Measurements from ENCODE around the gene BRD3OS. TPM values are rescaled to one million over a fixed set of nuclear protein-coding genes. Genes with fewer than 3 reads are reported as not detected.

BRD3OS gene
- total and polyA plus RNA-seq, 10 of the 15 experiments (the other 5 are each of a cell fraction or from before 2014, with no cell fraction given), result 2.1 to 13.7 (median 10.7) TPM

DNA sequence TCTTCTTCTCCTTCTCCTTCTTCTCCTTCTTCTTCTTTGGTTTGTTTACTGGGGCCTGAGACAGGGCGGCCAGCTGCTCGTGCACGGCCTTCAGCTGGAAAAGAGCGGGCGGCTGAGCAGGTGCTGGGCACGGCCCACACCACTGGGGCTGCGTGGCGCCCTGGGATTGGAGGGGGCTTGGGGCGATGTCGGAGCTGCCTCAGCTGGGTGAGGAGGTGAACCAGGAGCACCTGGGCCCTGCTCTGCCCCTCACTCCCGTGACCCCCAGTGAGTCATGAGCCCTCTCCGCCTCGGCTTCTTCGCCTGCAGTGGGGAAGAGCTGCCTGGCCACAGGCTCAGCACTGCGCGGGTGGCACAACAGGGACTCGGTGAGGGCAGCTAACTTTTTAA is 14.9 kb downstream of the BRD3OS start (continued):
- TF ChIP-seq TAF1 (IDR thresholded peaks at IDR 0.05; ENCODE audit: borderline replicate concordance, low read depth, low read length), result no peak
- TF ChIP-seq RELB (IDR thresholded peaks at IDR 0.05; ENCODE audit: low read depth), result no peak
- TF ChIP-seq WRNIP1 (IDR thresholded peaks at IDR 0.05; ENCODE audit: borderline replicate concordance, low read depth, low read length), result no peak
- no peak for TF ChIP-seq CREB1 (IDR thresholded peaks at IDR 0.05; ENCODE audit: low read depth)
- no peak for TF ChIP-seq ZBED1 (IDR thresholded peaks at IDR 0.05; ENCODE audit: borderline replicate concordance)
- TF ChIP-seq EED (IDR thresholded peaks at IDR 0.05; ENCODE audit: low read depth), result no peak
- no peak for TF ChIP-seq HDAC2 (IDR thresholded peaks at IDR 0.05)
- no peak for TF ChIP-seq ZBTB33 (IDR thresholded peaks at IDR 0.05)
- no peak for TF ChIP-seq SIX5 (IDR thresholded peaks at IDR 0.05; ENCODE audit: low read depth, low read length, severe bottlenecking)
- TF ChIP-seq, protein P1, sequence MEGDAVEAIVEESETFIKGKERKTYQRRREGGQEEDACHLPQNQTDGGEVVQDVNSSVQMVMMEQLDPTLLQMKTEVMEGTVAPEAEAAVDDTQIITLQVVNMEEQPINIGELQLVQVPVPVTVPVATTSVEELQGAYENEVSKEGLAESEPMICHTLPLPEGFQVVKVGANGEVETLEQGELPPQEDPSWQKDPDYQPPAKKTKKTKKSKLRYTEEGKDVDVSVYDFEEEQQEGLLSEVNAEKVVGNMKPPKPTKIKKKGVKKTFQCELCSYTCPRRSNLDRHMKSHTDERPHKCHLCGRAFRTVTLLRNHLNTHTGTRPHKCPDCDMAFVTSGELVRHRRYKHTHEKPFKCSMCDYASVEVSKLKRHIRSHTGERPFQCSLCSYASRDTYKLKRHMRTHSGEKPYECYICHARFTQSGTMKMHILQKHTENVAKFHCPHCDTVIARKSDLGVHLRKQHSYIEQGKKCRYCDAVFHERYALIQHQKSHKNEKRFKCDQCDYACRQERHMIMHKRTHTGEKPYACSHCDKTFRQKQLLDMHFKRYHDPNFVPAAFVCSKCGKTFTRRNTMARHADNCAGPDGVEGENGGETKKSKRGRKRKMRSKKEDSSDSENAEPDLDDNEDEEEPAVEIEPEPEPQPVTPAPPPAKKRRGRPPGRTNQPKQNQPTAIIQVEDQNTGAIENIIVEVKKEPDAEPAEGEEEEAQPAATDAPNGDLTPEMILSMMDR (IDR thresholded peaks at IDR 0.05 in 2 of 3, conservative IDR thresholded peaks at IDR 0.05 in 1 of 3; ENCODE audit: control insufficient read depth in 2 of 3, extremely low read depth in 1 of 3, insufficient read depth in 1 of 3, low read depth in 3 of 3, low read length in 3 of 3), result no peak
- no peak for TF ChIP-seq PAX5 (IDR thresholded peaks at IDR 0.05; ENCODE audit: borderline replicate concordance, low read depth, low read length)
- no peak for TF ChIP-seq JUNB (IDR thresholded peaks at IDR 0.05)

All from GM12878 (cell line).